Activated CD4-positive, alpha-beta T cell treated with anti-CD3 and anti-CD28 coated beads, Interleukin-2, Interleukin-4, amounts not matched to agents 100 ng/mL and 50 ng/mL, durations not matched to agents 16 hours and 8 hours (primary cell): ENCODE measurements around the gene DGKQ.
"Not testable (repeated sequence)": the region's sequence is repeated elsewhere in the genome, so short reads cannot be mapped to it uniquely, and the experiment has no call there.

ENCODE experiments used
- DNase-seq: peaks from one replicate; pipeline ENCODE4 v3.0.0-alpha.2; 2020; ENCODE audit warnings: low spot score

The DGKQ gene

GRCh38 chr4:948101-948935 is 25.1 kb downstream of the DGKQ start:
- DNase-seq, result no peak

DNA sequence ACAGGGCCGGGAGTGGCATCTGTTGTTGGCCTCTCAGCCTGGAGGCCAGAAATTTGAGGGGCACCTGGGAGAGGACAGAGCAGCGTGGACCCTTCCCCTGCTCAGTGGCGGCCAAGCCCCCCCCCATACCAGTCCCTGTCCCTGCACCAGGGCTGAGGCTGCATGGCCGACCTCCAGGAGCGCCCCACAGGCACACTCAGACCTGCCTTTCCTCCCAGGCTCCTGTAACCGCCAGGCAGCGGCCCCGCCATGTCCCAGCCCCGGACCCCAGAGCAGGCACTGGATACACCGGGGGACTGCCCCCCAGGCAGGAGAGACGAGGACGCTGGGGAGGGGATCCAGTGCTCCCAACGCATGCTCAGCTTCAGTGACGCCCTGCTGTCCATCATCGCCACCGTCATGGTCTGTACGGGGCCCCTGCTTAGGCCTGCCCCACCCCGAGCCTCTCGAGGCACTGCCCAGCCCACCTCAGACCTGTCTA is 25.8 kb downstream of the DGKQ start:
- no peak for DNase-seq

GRCh38 chr4:946517-947471 is 26.6 kb downstream of the DGKQ start:
- DNase-seq, result no peak

GRCh38 chr4:946103-946450 is 27.3 kb downstream of the DGKQ start:
- no peak for DNase-seq

GRCh38 chr4:945274-946102 is 27.9 kb downstream of the DGKQ start:
- no peak for DNase-seq

GRCh38 chr4:939508-939907 is 33.9 kb downstream of the DGKQ start:
- DNase-seq, result not testable (repeated sequence)

DNA sequence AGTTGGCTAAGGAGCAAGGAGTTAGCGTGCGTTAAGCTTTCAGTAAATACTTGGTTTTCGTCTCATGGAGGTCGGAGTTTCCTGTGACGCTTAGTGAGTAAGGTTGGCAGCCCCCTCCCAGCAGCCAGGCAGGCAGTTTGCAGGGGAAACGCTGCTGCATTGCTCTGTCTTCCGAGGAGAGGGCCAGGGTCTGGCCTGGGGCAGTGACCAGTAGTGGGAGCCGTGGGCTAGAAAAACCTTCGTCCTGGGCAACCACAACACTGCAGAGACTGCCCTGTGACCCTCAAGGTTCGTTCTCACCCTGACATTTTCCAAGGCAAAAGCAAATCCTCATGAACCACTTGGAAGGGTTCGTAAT is 40.7 kb downstream of the DGKQ start:
- DNase-seq, result no peak

DNA sequence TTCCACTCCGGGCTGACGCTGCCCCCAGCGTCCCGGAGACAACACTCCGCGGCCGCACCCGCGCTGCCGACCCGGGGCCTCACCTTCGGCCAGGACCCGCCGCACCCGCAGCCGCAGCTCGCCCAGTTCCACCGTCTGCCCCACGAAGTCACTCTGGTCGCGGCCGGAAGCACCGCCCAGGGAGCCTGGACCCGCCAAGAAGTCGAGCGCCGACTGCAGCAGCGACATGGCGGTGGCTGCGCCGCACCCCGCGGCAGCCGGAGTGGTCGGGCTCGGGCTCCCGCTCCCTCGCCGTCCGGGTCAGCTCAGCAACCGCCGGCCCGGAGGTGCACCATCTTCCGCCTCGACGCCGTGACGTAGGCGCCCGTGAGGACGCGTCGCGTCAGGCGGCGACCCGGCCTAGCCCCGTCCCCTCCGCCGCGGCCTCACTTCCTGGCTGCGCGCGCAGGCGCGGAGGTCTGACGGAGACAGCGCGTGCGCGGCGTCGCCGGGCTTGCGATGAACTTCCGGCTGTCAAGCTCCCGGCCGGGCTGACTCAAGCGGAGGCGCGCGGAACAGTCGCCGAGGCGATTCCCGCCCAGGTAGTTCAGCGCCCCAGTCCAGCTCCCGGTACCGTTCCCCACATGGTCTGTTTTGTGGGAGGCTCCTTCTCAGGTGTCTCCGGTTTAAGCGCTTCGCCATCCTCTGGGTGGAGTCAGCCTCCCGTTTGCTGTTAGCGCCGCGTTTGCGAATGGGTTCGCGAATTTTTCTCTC is 41.2 kb downstream of the DGKQ start, which contains the start of the genes GAK and TMEM175:
Gene GAK, minus strand, starts transcription at position 357 of the 753 bp plus-strand sequence. Its CDS starts 129 bp downstream, at position 228.
Gene TMEM175, plus strand, starts transcription at position 501 of the 753 bp plus-strand sequence. CDS start 15,280 bp downstream, outside the sequence.
- peak; percentile 97 for DNase-seq

GRCh38 chr4:931194-931959 is 42.0 kb downstream of the DGKQ start:
- no peak for DNase-seq

GRCh38 chr4:930827-931193 is 42.6 kb downstream of the DGKQ start:
- no peak for DNase-seq

DNA sequence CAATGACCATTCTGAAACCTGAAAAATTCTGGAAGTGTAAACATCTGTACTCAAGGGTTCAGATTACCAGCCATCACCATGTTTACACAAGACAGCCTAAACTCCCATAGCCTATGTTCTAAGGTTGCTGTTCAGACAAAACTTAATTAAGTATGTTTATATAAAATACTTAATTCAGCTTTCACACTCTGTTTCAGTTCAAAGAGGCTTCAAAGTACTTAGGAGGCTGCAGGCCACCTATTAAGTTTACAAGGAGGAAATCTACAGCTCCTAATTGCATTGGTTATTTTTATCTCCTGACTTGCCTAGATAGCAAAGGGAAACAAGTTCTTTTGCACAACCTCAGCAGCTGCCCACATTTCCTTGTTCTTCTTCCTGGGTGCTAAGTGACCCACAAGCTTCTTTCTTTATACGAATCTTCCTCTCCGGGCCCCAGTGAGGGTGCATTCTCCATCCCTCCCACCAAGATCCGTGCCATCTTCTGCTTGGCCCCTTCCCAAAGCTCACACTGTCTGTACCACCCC is 43.3 kb downstream of the DGKQ start:
- DNase-seq, result no peak

- no peak for DNase-seq
These were observed 44.1 kb downstream of the DGKQ start for GRCh38 chr4:929096-929765.

DNA sequence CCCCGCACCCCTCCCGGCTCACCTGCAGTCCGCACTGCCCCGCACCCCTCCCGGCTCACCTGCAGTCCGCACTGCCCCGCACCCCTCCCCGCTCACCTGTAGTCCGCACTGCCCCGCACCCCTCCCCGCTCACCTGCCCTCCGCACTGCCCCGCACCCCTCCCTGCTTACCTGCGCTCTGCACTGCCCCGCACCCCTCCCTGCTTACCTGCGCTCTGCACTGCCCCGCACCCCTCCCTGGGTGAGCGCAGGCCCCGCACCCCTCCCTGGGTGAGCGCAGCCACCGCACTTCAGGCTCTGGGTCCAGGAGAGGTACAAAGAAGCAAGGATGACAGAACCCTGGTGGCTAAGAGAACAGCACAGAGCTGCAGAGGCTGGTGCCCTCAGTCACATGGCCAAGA is 45.8 kb downstream of the DGKQ start:
- not testable (repeated sequence) for DNase-seq

DNA sequence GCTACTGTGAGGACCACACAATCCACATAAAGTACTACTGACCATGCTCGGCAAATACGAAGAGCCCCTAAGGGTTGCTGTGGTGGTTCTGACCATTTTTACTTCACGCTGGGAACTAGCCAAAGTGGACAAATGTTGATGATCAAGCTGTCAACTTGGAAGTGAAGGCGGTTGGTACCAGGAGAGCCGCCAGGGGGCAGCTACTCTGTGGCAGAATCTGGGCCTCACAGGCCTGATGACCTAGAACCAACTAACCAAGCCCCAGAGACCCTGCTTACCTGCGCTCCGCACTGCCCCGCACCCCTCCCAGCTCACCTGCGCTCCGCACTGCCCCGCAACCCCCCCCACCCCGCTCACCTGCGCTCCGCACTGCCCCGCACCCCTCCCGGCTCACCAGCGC is 46.8 kb downstream of the DGKQ start:
- no peak for DNase-seq

GRCh38 chr4:925771-926500 is 47.4 kb downstream of the DGKQ start:
- DNase-seq, result no peak

GRCh38 chr4:925171-925570 is 48.2 kb downstream of the DGKQ start:
- no peak for DNase-seq

DNA sequence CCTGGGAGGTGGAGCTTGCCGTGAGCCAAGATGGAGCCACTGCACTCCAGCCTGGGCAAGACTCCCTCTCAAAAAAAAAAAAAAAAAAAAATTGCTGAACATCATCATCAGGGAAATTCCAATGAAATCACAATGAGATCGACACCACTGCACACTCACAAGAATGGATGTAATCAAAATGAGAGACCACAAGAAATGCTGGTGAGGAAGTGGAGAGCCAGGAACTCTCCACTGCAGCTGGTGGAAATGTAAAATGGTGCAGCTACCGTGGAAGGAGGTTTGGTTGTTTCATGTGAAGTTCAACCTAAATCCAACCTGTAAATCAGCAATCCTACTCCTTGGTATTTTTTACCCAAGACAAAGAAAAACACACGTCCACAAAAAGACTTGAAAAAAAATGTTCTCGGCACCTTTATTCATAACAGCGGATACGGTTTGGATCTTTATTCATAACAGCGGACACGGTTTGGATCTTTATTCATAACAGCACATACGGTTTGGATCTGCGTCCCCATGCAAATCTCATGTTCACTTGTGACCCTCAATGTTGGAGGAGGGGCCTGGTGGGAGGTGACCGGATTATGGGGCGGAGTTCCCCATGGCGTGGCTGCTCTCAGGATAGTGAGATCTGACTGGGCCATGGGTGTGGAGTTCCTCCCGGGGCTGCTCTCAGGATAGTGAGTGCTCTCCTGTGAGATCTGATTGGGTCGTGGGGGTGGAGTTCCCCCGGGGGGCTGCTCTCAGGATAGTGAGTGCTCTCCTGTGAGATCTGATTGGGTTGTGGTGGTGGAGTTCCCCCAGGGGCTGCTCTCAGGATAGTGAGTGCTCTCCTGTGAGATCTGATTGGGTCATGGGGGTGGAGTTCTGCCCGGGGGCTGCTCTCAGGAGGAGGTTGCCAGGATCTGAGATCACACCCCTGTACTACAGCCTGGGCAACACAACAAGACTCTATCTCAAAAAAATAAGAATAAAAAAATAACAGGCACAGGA is 49.0 kb downstream of the DGKQ start:
- peak; percentile 33 for DNase-seq
